ENCODE data around the gene CLTA. TPM values are rescaled to one million over a fixed set of nuclear protein-coding genes. Genes with fewer than 3 reads are reported as not detected.

Gene CLTA
- total and polyA plus RNA-seq, 9 donors, result 170 to 243 (median 216) TPM

DNA sequence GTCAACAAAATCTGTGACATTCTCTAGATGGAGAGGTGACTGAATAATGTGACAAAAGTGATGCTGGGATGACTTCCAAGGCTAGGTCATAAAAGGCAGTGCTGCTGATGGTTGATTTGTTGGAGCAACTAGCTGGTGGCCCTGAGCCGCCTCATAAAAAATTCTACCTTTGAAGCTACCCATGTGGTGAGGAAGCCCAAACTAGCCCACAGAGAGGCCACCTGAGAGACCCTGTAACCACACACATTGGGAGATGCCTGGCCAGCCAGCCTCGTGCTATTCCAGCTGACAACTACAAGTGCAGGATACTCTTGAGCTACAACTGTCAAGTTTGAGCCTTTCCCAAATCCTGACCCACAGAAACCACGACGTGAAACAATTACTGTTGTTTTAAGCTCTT is 22.7 kb downstream of the CLTA start:
- DNase-seq, result no peak
- intact Hi-C loops (cut with DNase I), result no loop called here
- H3K27me3 ChIP-seq, result no peaks in the 10 kb centered on the region
- no peaks in the 10 kb centered on the region for H3K9me3 ChIP-seq
- no peaks in the 10 kb centered on the region for H3K36me3 ChIP-seq
- peaks cover 14% of the 10 kb centered on the region for H3K4me1 ChIP-seq (ENCODE audit: insufficient read depth)
- H3K4me3 ChIP-seq, result no peak overlapping the region
- TF ChIP-seq, protein P1, sequence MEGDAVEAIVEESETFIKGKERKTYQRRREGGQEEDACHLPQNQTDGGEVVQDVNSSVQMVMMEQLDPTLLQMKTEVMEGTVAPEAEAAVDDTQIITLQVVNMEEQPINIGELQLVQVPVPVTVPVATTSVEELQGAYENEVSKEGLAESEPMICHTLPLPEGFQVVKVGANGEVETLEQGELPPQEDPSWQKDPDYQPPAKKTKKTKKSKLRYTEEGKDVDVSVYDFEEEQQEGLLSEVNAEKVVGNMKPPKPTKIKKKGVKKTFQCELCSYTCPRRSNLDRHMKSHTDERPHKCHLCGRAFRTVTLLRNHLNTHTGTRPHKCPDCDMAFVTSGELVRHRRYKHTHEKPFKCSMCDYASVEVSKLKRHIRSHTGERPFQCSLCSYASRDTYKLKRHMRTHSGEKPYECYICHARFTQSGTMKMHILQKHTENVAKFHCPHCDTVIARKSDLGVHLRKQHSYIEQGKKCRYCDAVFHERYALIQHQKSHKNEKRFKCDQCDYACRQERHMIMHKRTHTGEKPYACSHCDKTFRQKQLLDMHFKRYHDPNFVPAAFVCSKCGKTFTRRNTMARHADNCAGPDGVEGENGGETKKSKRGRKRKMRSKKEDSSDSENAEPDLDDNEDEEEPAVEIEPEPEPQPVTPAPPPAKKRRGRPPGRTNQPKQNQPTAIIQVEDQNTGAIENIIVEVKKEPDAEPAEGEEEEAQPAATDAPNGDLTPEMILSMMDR (IDR thresholded peaks at IDR 0.05), result no peak
- TF ChIP-seq EP300 (IDR thresholded peaks at IDR 0.05) (no peak), POLR2A (IDR thresholded peaks at IDR 0.05) (no peak)
- peak overlapping the region in 1 of 2 donors; percentile 36 for H3K27ac ChIP-seq
- WGBS, 3 donors, result 91 to 94% (median 91%) methylated on average over 4 of the region's 4 CpGs

DNA sequence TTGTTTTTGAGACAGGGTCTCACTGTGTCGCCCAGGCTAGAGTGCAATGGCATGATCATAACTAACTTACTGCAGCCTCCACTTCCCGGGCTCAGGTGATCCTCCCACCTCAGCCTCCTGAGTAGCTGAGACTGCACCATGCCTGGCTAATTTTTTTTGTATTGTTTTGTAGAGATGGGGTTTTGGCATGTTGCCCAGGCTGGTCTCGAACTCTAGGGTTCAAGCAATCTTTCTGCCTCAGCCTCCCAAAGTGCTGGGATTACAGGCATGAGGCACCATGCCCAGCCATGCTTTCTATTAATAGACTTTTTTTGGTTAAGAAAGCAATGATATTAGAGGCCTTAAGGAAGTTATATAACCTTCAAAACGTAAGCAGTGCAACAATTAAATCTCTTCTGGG is 23.3 kb downstream of the CLTA start:
- DNase-seq, result peak in 4 of 5 donors; percentile 25 to 61 (median 48)
- Histone ChIP-seq H3K9me3 (no peaks in the 10 kb centered on the region), H3K4me3 (no peak overlapping the region), H3K36me3 (no peaks in the 10 kb centered on the region), H3K27me3 (no peaks in the 10 kb centered on the region), H3K27ac (peak overlapping the region in 1 of 2 donors; percentile 36), H3K4me1 (ENCODE audit: insufficient read depth) (peaks cover 12% of the 10 kb centered on the region)
- intact Hi-C loops (cut with DNase I), result no loop called here
- TF ChIP-seq, protein P1 (IDR thresholded peaks at IDR 0.05), result no peak
- TF ChIP-seq EP300 (IDR thresholded peaks at IDR 0.05) (no peak), POLR2A (IDR thresholded peaks at IDR 0.05) (no peak)
- 48 to 50% (median 49%) methylated on average over 4 of the region's 4 CpGs for WGBS, 3 donors

GRCh38 chr9:36214571-36214970 is 23.9 kb downstream of the CLTA start:
- no peaks in the 10 kb centered on the region for H3K36me3 ChIP-seq

DNA sequence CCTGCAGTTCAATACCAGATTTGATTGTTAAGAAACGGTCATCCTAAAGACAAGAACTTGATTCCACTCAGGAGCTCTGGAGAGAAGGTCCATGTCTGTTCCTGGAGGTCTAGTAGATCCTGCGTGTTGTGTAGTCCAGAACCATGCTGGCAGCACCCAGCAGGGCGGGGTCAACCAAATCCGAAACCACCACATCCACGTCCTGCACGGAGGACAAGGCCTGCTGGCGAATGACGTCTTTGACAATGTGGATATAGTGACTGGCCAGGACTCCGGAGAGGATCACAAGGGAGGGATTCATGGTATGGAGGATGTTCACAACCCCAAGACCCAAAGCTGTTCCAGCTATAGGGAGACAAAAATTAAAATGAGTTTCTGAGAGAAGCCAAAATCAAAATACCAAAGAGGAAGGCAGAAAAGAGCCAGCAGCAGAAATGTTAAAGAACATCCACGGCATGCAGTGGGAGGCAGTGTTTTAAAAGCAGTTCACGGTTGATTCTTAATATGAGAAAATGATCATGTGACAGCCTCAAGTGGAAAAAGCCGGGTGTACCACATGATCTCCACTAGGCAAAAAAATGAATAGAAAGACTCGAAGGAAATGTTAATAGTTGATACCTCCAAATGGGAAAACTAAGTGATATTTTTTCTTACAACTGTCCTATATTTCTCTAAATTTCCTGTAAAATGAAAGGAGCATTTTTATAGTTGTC is 26.7 kb downstream of the CLTA start:
- Histone ChIP-seq H3K27me3 (no peaks in the 10 kb centered on the region), H3K9me3 (peaks cover 0 to 2% of the 10 kb centered on the region in 2 donors), H3K27ac (no peak overlapping the region), H3K4me3 (no peak overlapping the region), H3K36me3 (no peaks in the 10 kb centered on the region), H3K4me1 (ENCODE audit: insufficient read depth) (peaks cover 2% of the 10 kb centered on the region)
- WGBS, 3 donors, result 62 to 64% (median 63%) methylated on average over 13 of the region's 13 CpGs
- DNase-seq, result no peak
- intact Hi-C loops (cut with DNase I), result no loop called here
- TF ChIP-seq, protein P1 (IDR thresholded peaks at IDR 0.05), result no peak
- no peak for TF ChIP-seq EP300 (IDR thresholded peaks at IDR 0.05)
- no peak for TF ChIP-seq POLR2A (IDR thresholded peaks at IDR 0.05)

More at GRCh38 chr9:36214571-36214970, 23.9 kb downstream of the CLTA start:
- TF ChIP-seq EP300 (IDR thresholded peaks at IDR 0.05) (no peak), POLR2A (IDR thresholded peaks at IDR 0.05) (no peak)
- TF ChIP-seq, protein P1 (IDR thresholded peaks at IDR 0.05), result no peak
- Histone ChIP-seq H3K27me3 (no peaks in the 10 kb centered on the region), H3K4me1 (ENCODE audit: insufficient read depth) (peaks cover 12% of the 10 kb centered on the region), H3K9me3 (no peaks in the 10 kb centered on the region), H3K27ac (peak overlapping the region in 1 of 2 donors; percentile 36), H3K4me3 (no peak overlapping the region)
- intact Hi-C loops (cut with DNase I), result no loop called here
- DNase-seq, result no peak

Measured in ovary (tissue), 9 donors.